Breast epithelium (tissue), 4 donors: ENCODE results near the gene MED20. TPM values are rescaled to one million over a fixed set of nuclear protein-coding genes. Genes with fewer than 3 reads are reported as not detected.

Experiments
- DNase-seq, 2 donors: peaks; one replicate each; pipeline ENCODE4 v3.0.0-alpha.2; 2019; ENCODE audit warnings: low spot score in 2 of 2
- H3K27ac ChIP-seq, 2 donors: fragments of 200-600 bp; sonication (generic) in 1 of 2; one replicate each; pipeline ENCODE4 v1.5.1; 2016 to 2019; ENCODE audit warnings: mild to moderate bottlenecking in 1 of 2
- H3K27me3 ChIP-seq, 2 donors: fragments of 200-600 bp; sonication (generic) in 1 of 2; one replicate each; pipeline versions ENCODE4 v1.5.1 to v1.6.0; 2017 to 2019; ENCODE audit warnings: control low read depth in 1 of 2, mild to moderate bottlenecking in 1 of 2
- H3K36me3 ChIP-seq: fragments of 200-600 bp; one replicate; pipeline ENCODE4 v1.5.1; 2019
- H3K4me1 ChIP-seq, 2 donors: fragments of 200-600 bp; sonication (generic); one replicate each; pipeline ENCODE4 v1.5.1; 2016 to 2019; ENCODE audit warnings: control low read depth in 1 of 2
- H3K4me3 ChIP-seq, 3 donors: fragments of 200-600 bp; sonication (generic); 1 replicate in 2 of 3; 2 replicates in 1 of 3; pipeline ENCODE4 v1.5.1; 2016 to 2019; ENCODE audit warnings: mild to moderate bottlenecking in 3 of 3, moderate library complexity in 2 of 3
- H3K9me3 ChIP-seq, 2 donors: fragments of 200-600 bp; sonication (generic) in 1 of 2; one replicate each; pipeline ENCODE4 v1.5.1; 2016 to 2019; ENCODE audit warnings: control low read depth in 1 of 2
- CTCF ChIP-seq, 3 donors: fragments of 450-650 bp; IDR thresholded peaks; one replicate each; pipeline ENCODE4 v1.5.1; 2016 to 2017; ENCODE audit warnings: antibody characterized with exemption in 3 of 3, mild to moderate bottlenecking in 3 of 3, moderate library complexity in 3 of 3
- POLR2A ChIP-seq: fragments of 450-650 bp; IDR thresholded peaks from one replicate; pipeline ENCODE4 v1.6.1; 2016; ENCODE audit warnings: antibody characterized with exemption, mild to moderate bottlenecking, moderate library complexity
- POLR2AphosphoS5 ChIP-seq, 3 donors: sonication (generic); formaldehyde crosslinking; IDR thresholded peaks; one replicate each; pipeline ENCODE4 v1.6.1; 2017; ENCODE audit warnings: antibody characterized with exemption in 3 of 3
- intact Hi-C: fragments of 100-400 bp; cut with DNase I; formaldehyde crosslinking; loops from one replicate; pipeline ENCODE4 v1.15.1; 2023; ENCODE audit warnings: low total_unique reads
- total RNA-seq, 3 donors: library from RNA; depleted of rRNA; stranded (reverse); fragments of >200 nt; gene quantifications; one replicate each; pipeline ENCODE4 v1.1.0, GENCODE V29; 2016

MED20 gene
- total RNA-seq, 3 donors from 2014 or later, result 9.8 to 16.5 (median 9.8) TPM

GRCh38 chr6:41966214-41966920, 45.4 kb upstream of the MED20 start:
- Histone ChIP-seq H3K4me1 (no peaks in the 10 kb centered on the region), H3K4me3 (no peak overlapping the region), H3K9me3 (no peaks in the 10 kb centered on the region), H3K36me3 (no peaks in the 10 kb centered on the region), H3K27me3 (no peaks in the 10 kb centered on the region), H3K27ac (no peak overlapping the region)
- intact Hi-C loops, result no loop called here
- no peak for TF ChIP-seq POLR2A
- no peak for TF ChIP-seq CTCF (IDR thresholded peaks at IDR 0.05)
- no peak for DNase-seq

GRCh38 chr6:41965429-41966213, 44.7 kb upstream of the MED20 start:
- Histone ChIP-seq H3K4me3 (no peak overlapping the region), H3K27ac (no peak overlapping the region), H3K27me3 (no peaks in the 10 kb centered on the region), H3K9me3 (no peaks in the 10 kb centered on the region), H3K4me1 (no peaks in the 10 kb centered on the region), H3K36me3 (no peaks in the 10 kb centered on the region)
- intact Hi-C loops, result no loop called here
- TF ChIP-seq POLR2A (no peak), POLR2AphosphoS5 (IDR thresholded peaks at IDR 0.05) (no peak), CTCF (IDR thresholded peaks at IDR 0.05) (no peak)
- DNase-seq, result no peak

GRCh38 chr6:41964201-41964887, 43.4 kb upstream of the MED20 start:
- Histone ChIP-seq H3K27ac (no peak overlapping the region), H3K4me3 (no peak overlapping the region), H3K4me1 (no peaks in the 10 kb centered on the region), H3K27me3 (no peaks in the 10 kb centered on the region), H3K36me3 (no peaks in the 10 kb centered on the region), H3K9me3 (no peaks in the 10 kb centered on the region)
- TF ChIP-seq POLR2A (no peak), POLR2AphosphoS5 (IDR thresholded peaks at IDR 0.05) (no peak), CTCF (IDR thresholded peaks at IDR 0.05) (no peak)
- DNase-seq, result no peak
- intact Hi-C loops, result no loop called here

- Histone ChIP-seq H3K27ac (no peak overlapping the region), H3K4me3 (no peak overlapping the region), H3K27me3 (no peaks in the 10 kb centered on the region), H3K9me3 (no peaks in the 10 kb centered on the region), H3K36me3 (no peaks in the 10 kb centered on the region), H3K4me1 (no peaks in the 10 kb centered on the region)
- no peak for TF ChIP-seq POLR2A
- TF ChIP-seq CTCF (IDR thresholded peaks at IDR 0.05), result no peak
- no peak for TF ChIP-seq POLR2AphosphoS5 (IDR thresholded peaks at IDR 0.05)
- no peak for DNase-seq
- intact Hi-C loops, result no loop called here
Observed at GRCh38 chr6:41963371-41963770, 42.4 kb upstream of the MED20 start.

GRCh38 chr6:41960028-41960427, 39.1 kb upstream of the MED20 start:
- Histone ChIP-seq H3K27me3 (no peaks in the 10 kb centered on the region), H3K36me3 (no peaks in the 10 kb centered on the region)
- DNase-seq, result no peak

More at GRCh38 chr6:41960028-41960427, 39.1 kb upstream of the MED20 start:
- intact Hi-C loops, result no loop called here
- TF ChIP-seq POLR2AphosphoS5 (IDR thresholded peaks at IDR 0.05) (no peak), CTCF (IDR thresholded peaks at IDR 0.05) (no peak), POLR2A (no peak)
- no peaks in the 10 kb centered on the region for H3K4me1 ChIP-seq
- H3K9me3 ChIP-seq, result no peaks in the 10 kb centered on the region
- H3K27ac ChIP-seq, result no peak overlapping the region
- H3K4me3 ChIP-seq, result no peak overlapping the region
